H9 (cell line): ENCODE results near the gene EHD4. TPM values are rescaled to one million over a fixed set of nuclear protein-coding genes. Genes with fewer than 3 reads are reported as not detected.

Experiments used
- DNase-seq: peaks from one replicate; pipeline ENCODE4 v3.0.0-alpha.2; 2017
- H2AFZ ChIP-seq: one replicate; pipeline ENCODE4 v1.6.1; 2013; ENCODE audit warnings: mild to moderate bottlenecking, low read length, control low read depth, moderate library complexity
- H2AK5ac ChIP-seq: 2 replicates; pipeline ENCODE4 v1.6.1; 2013; ENCODE audit warnings: low read length, control low read depth, mixed read lengths; ENCODE audit not compliant: insufficient read length
- H2BK120ac ChIP-seq: one replicate; pipeline ENCODE4 v1.6.1; 2013; ENCODE audit warnings: low read depth, mild to moderate bottlenecking, low read length, control low read depth, inconsistent platforms; ENCODE audit not compliant: poor library complexity, severe bottlenecking
- H2BK12ac ChIP-seq: 2 replicates; pipeline ENCODE4 v1.6.1; 2013; ENCODE audit warnings: low read length, control low read depth, mixed read lengths, low read depth; ENCODE audit not compliant: insufficient read length
- H2BK15ac ChIP-seq: 2 replicates; pipeline ENCODE4 v1.6.1; 2013; ENCODE audit warnings: low read depth, low read length, control low read depth
- H2BK20ac ChIP-seq: one replicate; pipeline ENCODE4 v1.6.1; 2013; ENCODE audit warnings: low read depth, mild to moderate bottlenecking, low read length, control low read depth, inconsistent platforms; ENCODE audit not compliant: poor library complexity, severe bottlenecking
- H2BK5ac ChIP-seq: 2 replicates; pipeline ENCODE4 v1.6.1; 2013; ENCODE audit warnings: low read length, control low read depth, mixed read lengths; ENCODE audit not compliant: insufficient read length
- H3K14ac ChIP-seq: 2 replicates; pipeline ENCODE4 v1.6.1; 2013; ENCODE audit warnings: low read length, control low read depth; ENCODE audit not compliant: insufficient read depth
- H3K18ac ChIP-seq: 2 replicates; pipeline ENCODE4 v1.6.1; 2013; ENCODE audit warnings: low read depth, mild to moderate bottlenecking, mixed read lengths, low read length, control low read depth; ENCODE audit not compliant: insufficient read length
- H3K23ac ChIP-seq: 2 replicates; pipeline ENCODE4 v1.6.1; 2013; ENCODE audit warnings: low read length, control low read depth, mixed read lengths, low read depth; ENCODE audit not compliant: insufficient read length
- H3K23me2 ChIP-seq: 2 replicates; pipeline ENCODE4 v1.6.1; 2013; ENCODE audit warnings: low read depth, mild to moderate bottlenecking, mixed read lengths, low read length, control low read depth; ENCODE audit not compliant: insufficient read length, poor library complexity, severe bottlenecking
- H3K27ac ChIP-seq: 2 replicates; pipeline ENCODE4 v1.5.1; 2013; ENCODE audit warnings: low read length, control low read depth, mixed read lengths, low read depth; ENCODE audit not compliant: insufficient read length
- H3K27me3 ChIP-seq: 2 replicates; pipeline ENCODE4 v1.6.1; 2013; ENCODE audit warnings: low read length, control low read depth, inconsistent platforms; ENCODE audit not compliant: insufficient read depth
- H3K4ac ChIP-seq: 2 replicates; pipeline ENCODE4 v1.6.1; 2013; ENCODE audit warnings: low read depth, mild to moderate bottlenecking, control low read depth, inconsistent platforms, low read length, moderate library complexity
- H3K4me1 ChIP-seq: 2 replicates; pipeline ENCODE4 v1.6.1; 2013; ENCODE audit warnings: low read length, control low read depth, inconsistent platforms; ENCODE audit not compliant: insufficient read depth
- H3K4me2 ChIP-seq: 2 replicates; pipeline ENCODE4 v1.6.1; 2013; ENCODE audit warnings: low read length, control low read depth, mixed read lengths; ENCODE audit not compliant: insufficient read length, insufficient read depth
- H3K56ac ChIP-seq: 2 replicates; pipeline ENCODE4 v1.6.1; 2013; ENCODE audit warnings: low read depth, mild to moderate bottlenecking, mixed read lengths, low read length, control low read depth; ENCODE audit not compliant: insufficient read length
- H3K79me1 ChIP-seq: 2 replicates; pipeline ENCODE4 v1.6.1; 2013; ENCODE audit warnings: low read depth, mild to moderate bottlenecking, moderate library complexity, low read length, control low read depth, inconsistent platforms; ENCODE audit not compliant: insufficient read depth, poor library complexity, severe bottlenecking
- H3K79me2 ChIP-seq: 2 replicates; pipeline ENCODE4 v1.6.1; 2013; ENCODE audit warnings: low read length, control low read depth, inconsistent platforms; ENCODE audit not compliant: insufficient read depth
- H3K9ac ChIP-seq: 2 replicates; pipeline ENCODE4 v1.6.1; 2013; ENCODE audit warnings: low read length, control low read depth, mixed read lengths; ENCODE audit not compliant: insufficient read length; ENCODE audit errors: extremely low read depth
- H3K9me3 ChIP-seq: one replicate; pipeline ENCODE4 v1.6.1; 2013; ENCODE audit warnings: low read depth, low read length, inconsistent platforms; ENCODE audit not compliant: control insufficient read depth
- H3T11ph ChIP-seq: one replicate; pipeline ENCODE4 v1.6.1; 2013; ENCODE audit warnings: mild to moderate bottlenecking, low read length, control low read depth, inconsistent platforms
- H4K20me1 ChIP-seq: one replicate; pipeline ENCODE4 v1.6.1; 2013; ENCODE audit not compliant: control insufficient read depth, insufficient read length, insufficient read depth
- H4K5ac ChIP-seq: 2 replicates; pipeline ENCODE4 v1.6.1; 2013; ENCODE audit warnings: low read depth, mild to moderate bottlenecking, mixed read lengths, low read length, control low read depth; ENCODE audit not compliant: insufficient read length
- H4K8ac ChIP-seq: replicated peaks from 2 replicates; pipeline ENCODE4 v1.6.1; 2013; ENCODE audit warnings: low read length, control low read depth, mixed read lengths, low read depth; ENCODE audit not compliant: insufficient read length
- H4K91ac ChIP-seq: 2 replicates; pipeline ENCODE4 v1.6.1; 2013; ENCODE audit warnings: low read depth, mild to moderate bottlenecking, moderate library complexity, mixed read lengths, low read length, control low read depth; ENCODE audit not compliant: insufficient read length
- H3K27ac Mint-ChIP-seq, 3 experiments: 2 replicates in 2 of 3; 3 replicates in 1 of 3; pipeline ENCODE4 v1.8.0; 2020 to 2021; ENCODE audit warnings: mixed read lengths in 3 of 3, mild to moderate bottlenecking in 1 of 3, moderate library complexity in 1 of 3
- H3K27me3 Mint-ChIP-seq: 2 replicates; pipeline ENCODE4 v1.8.0; 2021; ENCODE audit warnings: low read depth, mild to moderate bottlenecking, moderate library complexity, mixed read lengths
- H3K36me3 Mint-ChIP-seq, 3 experiments: 2 replicates in 2 of 3; 3 replicates in 1 of 3; pipeline ENCODE4 v1.8.0; 2020 to 2021; ENCODE audit warnings: low read depth in 3 of 3, mixed read lengths in 3 of 3; ENCODE audit not compliant: insufficient read depth in 1 of 3
- H3K4me1 Mint-ChIP-seq, 2 experiments: 2 replicates each; pipeline ENCODE4 v1.8.0; 2020; ENCODE audit warnings: mixed read lengths in 2 of 2
- H3K4me3 Mint-ChIP-seq, 2 experiments: 2 replicates in 1 of 2; 3 replicates in 1 of 2; pipeline ENCODE4 v1.8.0; 2020 to 2021; ENCODE audit warnings: mild to moderate bottlenecking in 2 of 2, mixed read lengths in 2 of 2, moderate library complexity in 1 of 2
- H3K9me3 Mint-ChIP-seq, 2 experiments: 2 replicates in 1 of 2; 3 replicates in 1 of 2; pipeline ENCODE4 v1.8.0; 2020; ENCODE audit warnings: mild to moderate bottlenecking in 2 of 2, mixed read lengths in 2 of 2, moderate library complexity in 1 of 2
- WGBS: extraction: QIAGEN DNeasy Blood & Tissue Kit; methylation state at CpG from one replicate; pipeline ENCODE4 v1.1.7; 2013; ENCODE audit warnings: missing lambda C conversion rate, low lambda C conversion rate, mixed read lengths; ENCODE audit not compliant: insufficient read length; ENCODE audit errors: extremely low coverage; 5-methylcytosine and 5-hydroxymethylcytosine counted together
- total RNA-seq: library from RNA; stranded (reverse); gene quantifications from 2 replicates; pipeline ENCODE4 v1.2.1, GENCODE V29; 2021
- TF ChIP-seq, protein P1 (sequence below): fragments of 200-600 bp; sonication (generic); conservative IDR thresholded peaks from 3 replicates; pipeline ENCODE4 v1.8.0; 2021; ENCODE audit warnings: antibody characterized with exemption, mild to moderate bottlenecking

The EHD4 gene
- total RNA-seq, 1 experiment from 2014 or later: 22.9 TPM

DNA sequence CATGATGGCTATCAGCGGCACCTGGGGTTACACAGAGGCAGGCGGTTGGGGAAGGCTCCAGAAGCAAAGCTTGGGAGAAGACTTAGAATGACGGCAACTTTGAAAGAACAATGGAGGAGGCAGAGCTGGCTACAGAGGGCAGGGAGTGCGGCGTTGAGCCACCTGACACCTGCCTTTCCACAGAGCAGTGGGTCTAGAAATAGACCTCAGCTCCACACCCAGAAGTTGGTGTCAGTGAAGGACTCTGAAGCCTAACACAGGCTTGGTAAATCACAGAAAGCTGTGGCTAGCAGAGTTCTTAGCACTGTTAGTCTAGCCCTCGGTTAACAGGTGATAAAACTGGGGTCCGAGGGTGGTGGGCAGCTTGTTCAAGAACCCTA lies 23.1 kb upstream of the EHD4 start:
- no peak overlapping the region for H3K4ac ChIP-seq
- TF ChIP-seq, protein P1, sequence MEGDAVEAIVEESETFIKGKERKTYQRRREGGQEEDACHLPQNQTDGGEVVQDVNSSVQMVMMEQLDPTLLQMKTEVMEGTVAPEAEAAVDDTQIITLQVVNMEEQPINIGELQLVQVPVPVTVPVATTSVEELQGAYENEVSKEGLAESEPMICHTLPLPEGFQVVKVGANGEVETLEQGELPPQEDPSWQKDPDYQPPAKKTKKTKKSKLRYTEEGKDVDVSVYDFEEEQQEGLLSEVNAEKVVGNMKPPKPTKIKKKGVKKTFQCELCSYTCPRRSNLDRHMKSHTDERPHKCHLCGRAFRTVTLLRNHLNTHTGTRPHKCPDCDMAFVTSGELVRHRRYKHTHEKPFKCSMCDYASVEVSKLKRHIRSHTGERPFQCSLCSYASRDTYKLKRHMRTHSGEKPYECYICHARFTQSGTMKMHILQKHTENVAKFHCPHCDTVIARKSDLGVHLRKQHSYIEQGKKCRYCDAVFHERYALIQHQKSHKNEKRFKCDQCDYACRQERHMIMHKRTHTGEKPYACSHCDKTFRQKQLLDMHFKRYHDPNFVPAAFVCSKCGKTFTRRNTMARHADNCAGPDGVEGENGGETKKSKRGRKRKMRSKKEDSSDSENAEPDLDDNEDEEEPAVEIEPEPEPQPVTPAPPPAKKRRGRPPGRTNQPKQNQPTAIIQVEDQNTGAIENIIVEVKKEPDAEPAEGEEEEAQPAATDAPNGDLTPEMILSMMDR: no peak
- Mint-ChIP-seq H3K4me3 (no peak overlapping the region), H3K4me1 (peaks cover 0 to 9% of the 10 kb centered on the region in 2 experiments; a peak in 2 of 4 replicates), H3K36me3 (no peaks in the 10 kb centered on the region), H3K27ac (no peak overlapping the region; a peak in 1 of 7 replicates), H3K9me3 (no peaks in the 10 kb centered on the region), H3K27me3 (peaks cover under 1% of the 10 kb centered on the region; the same call in 1 of the 2 replicates)
- H2BK15ac ChIP-seq: no peak overlapping the region
- no peak overlapping the region for H4K8ac ChIP-seq
- no CpG with 5 or more reads among the region's 7 CpGs for WGBS
- H4K20me1 ChIP-seq: no peaks in the 10 kb centered on the region
- no peak overlapping the region for H2BK5ac ChIP-seq
- no peak overlapping the region for H2BK120ac ChIP-seq
- no peak overlapping the region for H3K23ac ChIP-seq
- H4K91ac ChIP-seq: no peak overlapping the region
- no peak for DNase-seq
- H3K18ac ChIP-seq: no peak overlapping the region
- H2BK20ac ChIP-seq: no peak overlapping the region
- H3K79me1 ChIP-seq: no peaks in the 10 kb centered on the region
- no peak overlapping the region for H2AFZ ChIP-seq
- H3K79me2 ChIP-seq: no peaks in the 10 kb centered on the region
- no peaks in the 10 kb centered on the region for H3K27me3 ChIP-seq
- no peak overlapping the region for H3K56ac ChIP-seq
- no peaks in the 10 kb centered on the region for H3K23me2 ChIP-seq
- no peak overlapping the region for H3K9ac ChIP-seq
- H4K5ac ChIP-seq: no peak overlapping the region
- H3K9me3 ChIP-seq: no peaks in the 10 kb centered on the region
- H3K14ac ChIP-seq: no peak overlapping the region
- no peak overlapping the region for H2BK12ac ChIP-seq
- H3T11ph ChIP-seq: no peak overlapping the region
- no peak overlapping the region for H3K27ac ChIP-seq
- no peaks in the 10 kb centered on the region for H3K4me1 ChIP-seq
- H3K4me2 ChIP-seq: no peak overlapping the region
- no peak overlapping the region for H2AK5ac ChIP-seq
